Activated naive CD4-positive, alpha-beta T cell treated with Interleukin-2 at 50 U/mL for 16 hours (primary cell): ENCODE results near the gene PPP2R2C.

Experiments
- DNase-seq: peaks from one replicate; pipeline ENCODE4 v3.0.0-alpha.2; 2020

PPP2R2C gene

GRCh38 chr4:6467600-6467999 is 4.8 kb downstream of the PPP2R2C start:
- DNase-seq = no peak

- DNase-seq = no peak
Measured at GRCh38 chr4:6466756-6467381, 5.5 kb downstream of the PPP2R2C start.

- no peak for DNase-seq
Measured at GRCh38 chr4:6465955-6466354, 6.5 kb downstream of the PPP2R2C start.

- no peak for DNase-seq
Measured at GRCh38 chr4:6464842-6465588, 7.4 kb downstream of the PPP2R2C start.

GRCh38 chr4:6463311-6464289 is 8.8 kb downstream of the PPP2R2C start:
- no peak for DNase-seq

- DNase-seq = no peak
Measured at GRCh38 chr4:6461301-6462165, 10.9 kb downstream of the PPP2R2C start.

- DNase-seq = no peak
Measured at GRCh38 chr4:6460876-6461275, 11.5 kb downstream of the PPP2R2C start.

- DNase-seq = no peak
Measured at GRCh38 chr4:6458528-6458927, 13.9 kb downstream of the PPP2R2C start.

GRCh38 chr4:6456450-6456849 is 16.0 kb downstream of the PPP2R2C start:
- DNase-seq = no peak

- DNase-seq = no peak
Measured at GRCh38 chr4:6454112-6454910, 18.1 kb downstream of the PPP2R2C start.

- no peak for DNase-seq
Measured at GRCh38 chr4:6453688-6453990, 18.8 kb downstream of the PPP2R2C start.

- DNase-seq = no peak
Measured at GRCh38 chr4:6452897-6453687, 19.3 kb downstream of the PPP2R2C start.

GRCh38 chr4:6452116-6452896 is 20.1 kb downstream of the PPP2R2C start:
- DNase-seq = no peak

- no peak for DNase-seq
Measured at GRCh38 chr4:6451309-6451708, 21.1 kb downstream of the PPP2R2C start.

- no peak for DNase-seq
Measured at GRCh38 chr4:6450709-6451108, 21.7 kb downstream of the PPP2R2C start.

- DNase-seq = no peak
Measured at GRCh38 chr4:6449746-6450369, 22.6 kb downstream of the PPP2R2C start.

GRCh38 chr4:6449335-6449734 is 23.1 kb downstream of the PPP2R2C start:
- no peak for DNase-seq

- no peak for DNase-seq
Measured at GRCh38 chr4:6448476-6449170, 23.8 kb downstream of the PPP2R2C start.

- DNase-seq = no peak
Measured at GRCh38 chr4:6447672-6448171, 24.7 kb downstream of the PPP2R2C start.
